ENCODE results near the gene ROR1.

The ROR1 gene

DNA sequence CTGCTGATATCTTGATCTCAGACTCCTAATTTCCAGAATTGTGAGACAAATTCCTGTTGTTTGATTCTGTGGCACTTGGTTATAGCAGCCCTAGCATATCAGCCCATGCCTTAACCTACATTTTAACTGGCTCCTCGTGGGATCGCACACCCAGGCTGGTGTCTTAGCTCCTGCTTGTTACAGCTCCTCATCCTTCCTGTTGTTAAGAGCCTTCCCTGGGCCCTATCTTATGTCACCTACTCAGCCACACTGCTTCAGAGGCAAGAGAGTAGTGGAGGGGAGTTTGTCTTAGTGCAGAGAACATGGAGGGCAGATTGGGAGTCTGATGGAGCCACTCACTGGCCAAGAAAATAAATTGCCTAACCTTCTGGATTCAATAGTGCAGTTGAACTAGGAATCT lies 131.0 kb downstream of the ROR1 start:
- Histone ChIP-seq H3K27me3 (ENCODE audit: control insufficient read depth, insufficient read depth, low read length) (no peaks in the 10 kb centered on the region), H3K9ac (ENCODE audit: low read length) (no peak overlapping the region), H3K27ac (ENCODE audit: low read length) (no peak overlapping the region), H3K9me3 (ENCODE audit: control insufficient read depth, low read depth, low read length) (no peaks in the 10 kb centered on the region), H3K4me1 (ENCODE audit: control insufficient read depth, low read depth, low read length) (peaks cover 59% of the 10 kb centered on the region), H3K36me3 (ENCODE audit: control insufficient read depth, low read depth, low read length) (no peaks in the 10 kb centered on the region), H3K4me3 (ENCODE audit: low read length) (no peak overlapping the region)

DNA sequence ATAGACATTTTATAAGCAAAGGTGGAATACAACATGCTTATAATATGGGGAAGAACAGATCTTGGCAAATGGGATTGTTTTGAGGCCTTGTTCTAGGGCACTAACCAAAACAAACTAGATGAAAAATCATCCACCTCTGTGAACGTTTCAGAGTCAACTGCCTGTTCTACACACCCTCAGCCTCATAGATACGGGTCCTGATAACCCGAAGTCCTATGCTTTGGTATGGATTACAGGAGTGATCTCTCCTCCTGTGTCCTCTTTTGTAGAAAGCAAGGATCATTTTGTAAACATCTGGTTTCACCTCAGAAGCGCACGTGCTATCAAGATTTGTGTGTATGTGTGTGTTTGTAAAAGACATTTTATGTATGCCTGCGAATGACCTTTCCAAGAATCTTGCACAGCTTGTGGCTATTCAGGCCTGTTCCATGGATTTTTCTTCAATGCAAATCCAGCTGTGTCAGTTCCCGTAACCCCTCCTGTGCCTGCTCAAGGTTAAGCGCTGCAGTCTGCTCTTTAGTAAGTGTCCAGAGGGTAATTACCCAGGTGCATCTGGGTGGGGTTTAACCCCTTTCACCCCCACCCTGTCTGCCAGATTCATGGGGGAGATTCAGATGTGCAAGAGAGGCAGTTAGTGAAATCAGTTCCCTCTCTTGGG lies 132.4 kb downstream of the ROR1 start:
- H3K9ac ChIP-seq (ENCODE audit: low read length) = peak overlapping the region; percentile 20
- H3K4me3 ChIP-seq (ENCODE audit: low read length) = peak overlapping the region; percentile 38
- H3K27me3 ChIP-seq (ENCODE audit: control insufficient read depth, insufficient read depth, low read length) = no peaks in the 10 kb centered on the region
- peaks cover 60% of the 10 kb centered on the region for H3K4me1 ChIP-seq (ENCODE audit: control insufficient read depth, low read depth, low read length)
- H3K27ac ChIP-seq (ENCODE audit: low read length) = no peak overlapping the region
- H3K36me3 ChIP-seq (ENCODE audit: control insufficient read depth, low read depth, low read length) = no peaks in the 10 kb centered on the region
- no peaks in the 10 kb centered on the region for H3K9me3 ChIP-seq (ENCODE audit: control insufficient read depth, low read depth, low read length)

- H3K9ac ChIP-seq (ENCODE audit: low read length) = peak overlapping the region; percentile 20
- no peaks in the 10 kb centered on the region for H3K9me3 ChIP-seq (ENCODE audit: control insufficient read depth, low read depth, low read length)
- H3K27ac ChIP-seq (ENCODE audit: low read length) = no peak overlapping the region
- H3K27me3 ChIP-seq (ENCODE audit: control insufficient read depth, insufficient read depth, low read length) = no peaks in the 10 kb centered on the region
- H3K4me3 ChIP-seq (ENCODE audit: low read length) = no peak overlapping the region
- peaks cover 67% of the 10 kb centered on the region for H3K4me1 ChIP-seq (ENCODE audit: control insufficient read depth, low read depth, low read length)
- no peaks in the 10 kb centered on the region for H3K36me3 ChIP-seq (ENCODE audit: control insufficient read depth, low read depth, low read length)
Measured at GRCh38 chr1:63907051-63907450, 133.2 kb downstream of the ROR1 start.

GRCh38 chr1:63908016-63908415 lies 134.2 kb downstream of the ROR1 start:
- Histone ChIP-seq H3K4me1 (ENCODE audit: control insufficient read depth, low read depth, low read length) (peaks cover 71% of the 10 kb centered on the region), H3K4me3 (ENCODE audit: low read length) (peak overlapping the region; percentile 11), H3K27ac (ENCODE audit: low read length) (peak overlapping the region; percentile 84), H3K36me3 (ENCODE audit: control insufficient read depth, low read depth, low read length) (no peaks in the 10 kb centered on the region), H3K9ac (ENCODE audit: low read length) (peak overlapping the region; percentile 43), H3K27me3 (ENCODE audit: control insufficient read depth, insufficient read depth, low read length) (no peaks in the 10 kb centered on the region), H3K9me3 (ENCODE audit: control insufficient read depth, low read depth, low read length) (no peaks in the 10 kb centered on the region)

GRCh38 chr1:63909526-63909925 lies 135.7 kb downstream of the ROR1 start:
- H3K27me3 ChIP-seq (ENCODE audit: control insufficient read depth, insufficient read depth, low read length) = no peaks in the 10 kb centered on the region
- H3K4me3 ChIP-seq (ENCODE audit: low read length) = no peak overlapping the region
- H3K27ac ChIP-seq (ENCODE audit: low read length) = no peak overlapping the region
- no peak overlapping the region for H3K9ac ChIP-seq (ENCODE audit: low read length)
- H3K36me3 ChIP-seq (ENCODE audit: control insufficient read depth, low read depth, low read length) = no peaks in the 10 kb centered on the region
- H3K4me1 ChIP-seq (ENCODE audit: control insufficient read depth, low read depth, low read length) = peaks cover 82% of the 10 kb centered on the region
- H3K9me3 ChIP-seq (ENCODE audit: control insufficient read depth, low read depth, low read length) = no peaks in the 10 kb centered on the region

DNA sequence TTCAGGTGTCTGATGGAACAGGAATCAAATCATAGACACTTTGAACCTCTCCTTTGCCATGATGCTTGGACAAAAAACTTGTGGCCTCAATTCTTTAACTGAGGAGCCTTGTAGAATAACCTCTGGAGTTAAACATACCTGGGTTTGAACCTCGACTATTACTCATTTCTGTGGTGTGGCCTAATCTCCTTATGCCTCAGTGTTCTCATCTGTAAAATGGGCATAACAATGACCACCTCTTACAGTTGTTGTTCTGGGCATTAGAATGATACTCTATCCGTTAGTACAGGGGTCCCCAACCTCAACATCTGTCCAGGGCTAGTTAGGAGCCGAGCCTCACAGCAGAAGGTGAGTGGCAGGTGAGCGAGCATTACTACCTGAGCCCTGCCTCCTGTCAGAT lies 137.2 kb downstream of the ROR1 start:
- Histone ChIP-seq H3K27ac (ENCODE audit: low read length) (no peak overlapping the region), H3K4me3 (ENCODE audit: low read length) (no peak overlapping the region), H3K9ac (ENCODE audit: low read length) (no peak overlapping the region), H3K36me3 (ENCODE audit: control insufficient read depth, low read depth, low read length) (no peaks in the 10 kb centered on the region), H3K9me3 (ENCODE audit: control insufficient read depth, low read depth, low read length) (no peaks in the 10 kb centered on the region), H3K4me1 (ENCODE audit: control insufficient read depth, low read depth, low read length) (peaks cover 73% of the 10 kb centered on the region), H3K27me3 (ENCODE audit: control insufficient read depth, insufficient read depth, low read length) (no peaks in the 10 kb centered on the region)

- no peaks in the 10 kb centered on the region for H3K36me3 ChIP-seq (ENCODE audit: control insufficient read depth, low read depth, low read length)
- H3K27ac ChIP-seq (ENCODE audit: low read length) = no peak overlapping the region
- no peaks in the 10 kb centered on the region for H3K27me3 ChIP-seq (ENCODE audit: control insufficient read depth, insufficient read depth, low read length)
- H3K9ac ChIP-seq (ENCODE audit: low read length) = no peak overlapping the region
- H3K4me3 ChIP-seq (ENCODE audit: low read length) = no peak overlapping the region
- H3K9me3 ChIP-seq (ENCODE audit: control insufficient read depth, low read depth, low read length) = no peaks in the 10 kb centered on the region
- H3K4me1 ChIP-seq (ENCODE audit: control insufficient read depth, low read depth, low read length) = peaks cover 57% of the 10 kb centered on the region
Measured at GRCh38 chr1:63912643-63913042, 138.8 kb downstream of the ROR1 start.

- Histone ChIP-seq H3K36me3 (ENCODE audit: control insufficient read depth, low read depth, low read length) (no peaks in the 10 kb centered on the region), H3K27me3 (ENCODE audit: control insufficient read depth, insufficient read depth, low read length) (no peaks in the 10 kb centered on the region), H3K27ac (ENCODE audit: low read length) (no peak overlapping the region), H3K4me3 (ENCODE audit: low read length) (no peak overlapping the region), H3K4me1 (ENCODE audit: control insufficient read depth, low read depth, low read length) (peaks cover 48% of the 10 kb centered on the region), H3K9me3 (ENCODE audit: control insufficient read depth, low read depth, low read length) (no peaks in the 10 kb centered on the region), H3K9ac (ENCODE audit: low read length) (no peak overlapping the region)
Measured at GRCh38 chr1:63913533-63913932, 139.7 kb downstream of the ROR1 start.

DNA sequence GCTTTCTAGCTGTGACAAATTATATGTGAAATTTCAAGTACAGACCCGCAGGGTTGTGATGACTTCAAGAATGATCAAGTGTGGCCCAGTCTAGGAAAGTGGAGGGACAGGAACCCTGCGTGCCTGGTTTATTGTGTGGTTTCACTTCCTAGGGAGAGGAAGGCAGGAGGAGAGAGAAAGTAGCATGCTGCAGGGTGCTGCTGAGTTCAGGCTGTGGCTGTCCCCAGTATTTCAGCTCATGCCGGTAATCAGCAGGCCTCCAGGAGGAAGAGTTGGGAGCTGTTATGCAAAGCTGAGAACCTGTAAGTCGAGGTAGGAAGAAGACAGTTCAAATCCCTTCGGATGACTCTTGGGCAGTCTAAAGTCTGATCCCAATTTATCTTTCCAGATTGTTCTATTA lies 140.4 kb downstream of the ROR1 start:
- H3K27me3 ChIP-seq (ENCODE audit: control insufficient read depth, insufficient read depth, low read length) = no peaks in the 10 kb centered on the region
- H3K9ac ChIP-seq (ENCODE audit: low read length) = no peak overlapping the region
- no peaks in the 10 kb centered on the region for H3K36me3 ChIP-seq (ENCODE audit: control insufficient read depth, low read depth, low read length)
- no peak overlapping the region for H3K27ac ChIP-seq (ENCODE audit: low read length)
- H3K4me1 ChIP-seq (ENCODE audit: control insufficient read depth, low read depth, low read length) = peaks cover 41% of the 10 kb centered on the region
- no peak overlapping the region for H3K4me3 ChIP-seq (ENCODE audit: low read length)
- no peaks in the 10 kb centered on the region for H3K9me3 ChIP-seq (ENCODE audit: control insufficient read depth, low read depth, low read length)

DNA sequence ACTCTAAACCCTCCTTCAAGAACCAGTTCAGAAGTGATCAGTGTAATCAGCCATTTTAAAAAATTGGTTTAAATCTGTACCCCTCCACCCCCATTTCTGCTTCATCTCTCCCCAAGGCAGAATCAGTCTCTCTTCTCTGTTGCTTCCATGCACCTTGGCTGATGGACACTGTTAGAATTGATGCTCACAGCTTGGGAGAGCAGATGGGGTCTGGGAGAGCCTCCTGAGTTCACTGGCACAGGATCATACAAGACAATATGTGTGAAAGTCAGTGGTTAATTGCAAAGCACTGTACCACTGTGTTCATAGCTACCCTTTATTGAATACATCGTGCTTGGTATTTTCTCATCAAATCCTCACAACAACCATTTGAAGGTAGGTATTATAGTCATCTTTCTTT lies 140.9 kb downstream of the ROR1 start:
- H3K9ac ChIP-seq (ENCODE audit: low read length) = no peak overlapping the region
- H3K36me3 ChIP-seq (ENCODE audit: control insufficient read depth, low read depth, low read length) = no peaks in the 10 kb centered on the region
- H3K4me1 ChIP-seq (ENCODE audit: control insufficient read depth, low read depth, low read length) = peaks cover 40% of the 10 kb centered on the region
- no peaks in the 10 kb centered on the region for H3K27me3 ChIP-seq (ENCODE audit: control insufficient read depth, insufficient read depth, low read length)
- no peak overlapping the region for H3K4me3 ChIP-seq (ENCODE audit: low read length)
- H3K27ac ChIP-seq (ENCODE audit: low read length) = no peak overlapping the region
- no peaks in the 10 kb centered on the region for H3K9me3 ChIP-seq (ENCODE audit: control insufficient read depth, low read depth, low read length)

DNA sequence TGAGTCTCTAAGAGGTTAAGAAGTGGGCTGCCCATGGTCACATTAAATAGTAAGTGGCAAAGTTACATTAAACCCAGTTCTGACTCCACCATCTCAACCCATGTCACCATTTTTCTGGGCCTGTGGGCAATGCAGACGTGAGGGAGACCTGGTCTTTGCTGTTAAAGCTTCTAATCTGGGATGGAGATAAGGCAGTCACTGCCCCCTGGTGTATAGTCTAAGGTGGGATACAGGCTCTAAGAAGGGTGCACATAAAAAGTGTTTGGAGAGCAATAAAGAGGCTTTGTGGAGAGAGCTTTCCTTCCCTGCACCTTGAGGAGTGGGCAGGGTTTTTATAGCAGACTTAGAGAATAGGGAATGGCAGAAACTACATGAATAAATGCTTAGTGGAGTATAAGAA lies 141.3 kb downstream of the ROR1 start:
- Histone ChIP-seq H3K27me3 (ENCODE audit: control insufficient read depth, insufficient read depth, low read length) (no peaks in the 10 kb centered on the region), H3K36me3 (ENCODE audit: control insufficient read depth, low read depth, low read length) (no peaks in the 10 kb centered on the region), H3K9ac (ENCODE audit: low read length) (no peak overlapping the region), H3K9me3 (ENCODE audit: control insufficient read depth, low read depth, low read length) (no peaks in the 10 kb centered on the region), H3K4me3 (ENCODE audit: low read length) (no peak overlapping the region), H3K27ac (ENCODE audit: low read length) (no peak overlapping the region), H3K4me1 (ENCODE audit: control insufficient read depth, low read depth, low read length) (peaks cover 42% of the 10 kb centered on the region)

DNA sequence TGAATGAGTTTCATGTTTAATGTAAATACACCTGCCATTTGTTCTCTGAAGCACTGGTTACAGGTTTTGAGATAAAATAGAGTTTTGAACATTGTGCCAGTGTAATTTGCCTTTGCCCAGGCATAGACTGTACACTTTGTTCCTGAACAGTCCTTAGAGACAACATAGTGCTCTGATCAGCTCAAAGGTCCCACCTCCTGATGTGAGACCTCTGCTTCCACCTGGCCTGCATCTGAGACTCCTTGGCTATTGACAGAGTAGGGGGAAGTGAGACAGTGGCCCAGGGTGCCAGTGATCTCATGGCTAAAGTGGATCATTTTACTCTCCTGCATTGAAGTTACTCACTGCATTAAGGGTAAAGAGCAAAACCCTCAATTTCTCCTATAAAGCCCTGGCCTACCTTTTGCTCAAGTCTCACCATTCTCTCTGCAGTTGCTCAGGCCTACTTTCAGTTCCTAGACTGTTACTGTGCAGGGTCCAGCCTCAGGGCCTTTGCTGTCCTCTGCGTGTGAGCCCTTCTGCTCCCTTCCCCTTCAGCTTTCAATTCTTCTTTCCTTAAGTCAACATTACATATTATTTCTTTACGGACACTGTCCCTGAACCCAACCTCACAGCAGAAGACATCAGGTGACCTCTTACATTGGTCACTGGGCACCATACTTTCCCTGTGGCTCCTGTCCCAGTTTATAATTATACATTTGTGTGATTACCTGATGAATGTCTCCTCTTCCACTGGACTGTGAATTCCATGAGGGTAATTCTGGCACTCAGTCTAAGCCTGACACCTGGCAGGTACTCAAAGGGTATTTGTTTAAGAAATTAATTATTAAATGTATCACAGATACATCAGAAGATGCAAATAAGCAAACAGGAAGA lies 142.9 kb downstream of the ROR1 start:
- peaks cover 51% of the 10 kb centered on the region for H3K4me1 ChIP-seq (ENCODE audit: control insufficient read depth, low read depth, low read length)
- no peak overlapping the region for H3K27ac ChIP-seq (ENCODE audit: low read length)
- no peaks in the 10 kb centered on the region for H3K36me3 ChIP-seq (ENCODE audit: control insufficient read depth, low read depth, low read length)
- no peaks in the 10 kb centered on the region for H3K9me3 ChIP-seq (ENCODE audit: control insufficient read depth, low read depth, low read length)
- H3K27me3 ChIP-seq (ENCODE audit: control insufficient read depth, insufficient read depth, low read length) = no peaks in the 10 kb centered on the region
- H3K4me3 ChIP-seq (ENCODE audit: low read length) = no peak overlapping the region
- no peak overlapping the region for H3K9ac ChIP-seq (ENCODE audit: low read length)

Measured in iPS-18a (cell line).